Retinal pigment epithelial cell (primary cell): ENCODE data around the gene SLC38A5.
"Not testable (repeated sequence)": the region's sequence is repeated elsewhere in the genome, so short reads cannot be mapped to it uniquely, and the experiment has no call there.

Experiments used
- DNase-seq: peaks from one replicate; pipeline ENCODE4 v3.0.0-alpha.2; 2010; ENCODE audit warnings: low read depth
- H3K4me3 ChIP-seq: 2 replicates; pipeline ENCODE4 v1.5.1; 2011; ENCODE audit warnings: mild to moderate bottlenecking, low read length, control low read depth, moderate library complexity
- CTCF ChIP-seq: conservative IDR thresholded peaks from 2 replicates; pipeline ENCODE4 v1.5.1; 2011; ENCODE audit warnings: low read depth, low read length, control low read depth, inconsistent platforms

The SLC38A5 gene

GRCh38 chrX:48470110-48470832 is at the start of gene SLC38A5:
Gene SLC38A5 (minus strand): TSS chrX:48470260. CDS start chrX:48467924, 2,336 bp downstream.
- DNase-seq, result no peak
- TF ChIP-seq CTCF, result no peak
- no peak within 1 kb of the TSS for H3K4me3 ChIP-seq

- not testable (repeated sequence) for DNase-seq, H3K4me3 ChIP-seq
Measured at GRCh38 chrX:48519481-48519880, 49.4 kb upstream of the SLC38A5 start.

GRCh38 chrX:48516987-48517386 is 46.9 kb upstream of the SLC38A5 start:
- TF ChIP-seq CTCF, result no peak
- no peak overlapping the region for H3K4me3 ChIP-seq
- no peak for DNase-seq

GRCh38 chrX:48516285-48516684 is 46.2 kb upstream of the SLC38A5 start:
- no peak for DNase-seq
- H3K4me3 ChIP-seq, result no peak overlapping the region
- no peak for TF ChIP-seq CTCF

- no peak overlapping the region for H3K4me3 ChIP-seq
- DNase-seq, result no peak
- TF ChIP-seq CTCF, result no peak
Measured at GRCh38 chrX:48515842-48516241, 45.8 kb upstream of the SLC38A5 start.

- TF ChIP-seq CTCF, result no peak
Measured at GRCh38 chrX:48514868-48515460, 44.9 kb upstream of the SLC38A5 start.

GRCh38 chrX:48514126-48514806 is 44.2 kb upstream of the SLC38A5 start:
- H3K4me3 ChIP-seq, result no peak overlapping the region
- no peak for DNase-seq
- TF ChIP-seq CTCF, result no peak

More at GRCh38 chrX:48514868-48515460, 44.9 kb upstream of the SLC38A5 start:
- H3K4me3 ChIP-seq, result no peak overlapping the region
- DNase-seq, result no peak
